HEK293T (cell line): ENCODE measurements around the gene OGG1.

Experiments
- CTCF ChIA-PET: fragments of 350-600 bp; formaldehyde crosslinking; extraction: SDS; loops from one replicate; lab custom pipeline; 2021; ENCODE audit warnings: antibody characterized with exemption, inconsistent platforms; lab: Yijun Ruan, JAX
- POLR2A ChIA-PET: fragments of 350-600 bp; formaldehyde crosslinking; extraction: SDS; loops from one replicate; lab custom pipeline; 2020; ENCODE audit warnings: antibody characterized with exemption, inconsistent platforms; lab: Yijun Ruan, JAX
- DNase-seq: peaks from one replicate; pipeline ENCODE4 v3.0.0; 2012; ENCODE audit warnings: mixed read lengths; ENCODE audit errors: extremely low spot score
- ARNT ChIP-seq: fragments of 450-650 bp; IDR thresholded peaks from 2 replicates; pipeline ENCODE4 v1.6.1; 2017; ENCODE audit warnings: mild to moderate bottlenecking
- BHLHE40 ChIP-seq: fragments of 450-650 bp; IDR thresholded peaks from 2 replicates; pipeline ENCODE4 v1.6.1; 2016; ENCODE audit warnings: mild to moderate bottlenecking, moderate library complexity, borderline replicate concordance
- CTBP1 ChIP-seq: fragments of 450-650 bp; IDR thresholded peaks from 2 replicates; pipeline ENCODE4 v1.6.1; 2016; ENCODE audit warnings: borderline replicate concordance
- ELF4 ChIP-seq: fragments of 450-650 bp; IDR thresholded peaks from 2 replicates; pipeline ENCODE4 v1.6.1; 2017; ENCODE audit warnings: antibody characterized with exemption
- FOXA1 ChIP-seq: fragments of 450-650 bp; IDR thresholded peaks from 2 replicates; pipeline ENCODE4 v1.6.1; 2016; ENCODE audit warnings: mild to moderate bottlenecking
- FOXK2 ChIP-seq: fragments of 450-650 bp; IDR thresholded peaks from 2 replicates; pipeline ENCODE4 v1.6.1; 2016; ENCODE audit warnings: mild to moderate bottlenecking
- FOXM1 ChIP-seq: fragments of 450-650 bp; IDR thresholded peaks from 2 replicates; pipeline ENCODE4 v1.6.1; 2017; ENCODE audit warnings: mild to moderate bottlenecking, borderline replicate concordance
- HDGF ChIP-seq: fragments of 450-650 bp; IDR thresholded peaks from 2 replicates; pipeline ENCODE4 v1.6.1; 2017; ENCODE audit warnings: antibody characterized with exemption, borderline replicate concordance
- L3MBTL2 ChIP-seq: fragments of 450-650 bp; conservative IDR thresholded peaks from 2 replicates; pipeline ENCODE4 v1.6.1; 2016; ENCODE audit warnings: mild to moderate bottlenecking
- LEF1 ChIP-seq: fragments of 450-650 bp; IDR thresholded peaks from 2 replicates; pipeline ENCODE4 v1.6.1; 2017; ENCODE audit warnings: mild to moderate bottlenecking, borderline replicate concordance
- NFRKB ChIP-seq: fragments of 450-650 bp; IDR thresholded peaks from 2 replicates; pipeline ENCODE4 v1.6.1; 2016; ENCODE audit warnings: mild to moderate bottlenecking, moderate library complexity
- PKNOX1 ChIP-seq: fragments of 450-650 bp; IDR thresholded peaks from 2 replicates; pipeline ENCODE4 v1.6.1; 2016
- SP1 ChIP-seq: fragments of 450-650 bp; IDR thresholded peaks from 2 replicates; pipeline ENCODE4 v1.6.1; 2017
- SUZ12 ChIP-seq: fragments of 450-650 bp; IDR thresholded peaks from 2 replicates; pipeline ENCODE4 v1.6.1; 2016; ENCODE audit warnings: mild to moderate bottlenecking
- TARDBP ChIP-seq: fragments of 450-650 bp; IDR thresholded peaks from 2 replicates; pipeline ENCODE4 v1.6.1; 2016
- ZNF384 ChIP-seq: fragments of 450-650 bp; IDR thresholded peaks from 2 replicates; pipeline ENCODE4 v1.6.1; 2016

Gene OGG1

GRCh38 chr3:9806137-9806536 lies 56.4 kb downstream of the OGG1 start:
- no peak for DNase-seq
- ChIA-PET POLR2A (interaction anchor here (1.8 to 4.3 kb wide), 2 partner anchors 10 to 13 kb away, joined by 4 to 14 read pairs; partner anchors contain the start of genes ARPC4 and TADA3), CTCF (no interaction called here)
- no peak for TF ChIP-seq ARNT
- no peak for TF ChIP-seq SP1
- no peak for TF ChIP-seq PKNOX1
- no peak for TF ChIP-seq SUZ12
- TF ChIP-seq LEF1, result no peak
- TF ChIP-seq NFRKB, result no peak
- TF ChIP-seq FOXM1, result no peak
- no peak for TF ChIP-seq CTBP1
- no peak for TF ChIP-seq L3MBTL2
- TF ChIP-seq ZNF384, result no peak
- TF ChIP-seq HDGF, result no peak
- no peak for TF ChIP-seq BHLHE40
- TF ChIP-seq FOXK2, result no peak
- no peak for TF ChIP-seq TARDBP
- TF ChIP-seq FOXA1, result no peak
- no peak for TF ChIP-seq ELF4
